H1 (cell line): Measurements from ENCODE around the gene PTPRO.

ENCODE experiments used
- ASH2L ChIP-seq: fragments of 200-600, 300-600 bp; sonication (generic); IDR thresholded peaks from one replicate; pipeline ENCODE4 v1.7.1; 2017; ENCODE audit warnings: low read length
- BRCA1 ChIP-seq: IDR thresholded peaks from 2 replicates; pipeline ENCODE4 v1.6.1; 2012; ENCODE audit warnings: low read depth, low read length, improper control_type of control experiment
- CTCF ChIP-seq, 3 experiments: IDR thresholded peaks; 1 replicate in 2 of 3; 2 replicates in 1 of 3; pipeline versions ENCODE4 v1.5.1 to v1.6.1; 2011; ENCODE audit warnings: low read length in 3 of 3, mild to moderate bottlenecking in 3 of 3, inconsistent platforms in 2 of 3, low read depth in 1 of 3, moderate library complexity in 1 of 3; ENCODE audit not compliant: insufficient read depth in 1 of 3; ENCODE audit errors: control extremely low read depth in 1 of 3
- E2F6 ChIP-seq: IDR thresholded peaks from 2 replicates; pipeline ENCODE4 v1.6.1; 2012; ENCODE audit warnings: inconsistent platforms
- GABPA ChIP-seq: IDR thresholded peaks from 2 replicates; pipeline ENCODE4 v1.6.1; 2011; ENCODE audit warnings: mild to moderate bottlenecking, low read length, moderate library complexity, borderline replicate concordance; ENCODE audit not compliant: insufficient read depth
- MAFK ChIP-seq: IDR thresholded peaks from 2 replicates; pipeline ENCODE4 v1.6.1; 2012; ENCODE audit warnings: low read depth, mild to moderate bottlenecking, improper control_type of control experiment, low read length
- POLR2A ChIP-seq, 2 experiments: IDR thresholded peaks; 1 replicate in 1 of 2; 2 replicates in 1 of 2; pipeline ENCODE4 v1.6.1; 2011; ENCODE audit warnings: low read depth in 2 of 2, low read length in 2 of 2, mild to moderate bottlenecking in 2 of 2; ENCODE audit errors: control extremely low read depth in 1 of 2
- SP1 ChIP-seq: IDR thresholded peaks from 2 replicates; pipeline ENCODE4 v1.6.1; 2011; ENCODE audit warnings: low read depth, low read length

- no peak for TF ChIP-seq BRCA1
- TF ChIP-seq POLR2A (IDR thresholded peaks at IDR 0.05; ENCODE audit: control extremely low read depth in 1 of 2, low read depth in 2 of 2, low read length in 2 of 2): no peak
- TF ChIP-seq CTCF (IDR thresholded peaks at IDR 0.05; ENCODE audit: control extremely low read depth in 1 of 3, insufficient read depth in 1 of 3, low read depth in 1 of 3, low read length in 3 of 3): no peak
- no peak for TF ChIP-seq GABPA
- TF ChIP-seq SP1: no peak
- no peak for TF ChIP-seq E2F6
- no peak for TF ChIP-seq ASH2L
- TF ChIP-seq MAFK: no peak
Observed at GRCh38 chr12:15599266-15600037, 277.1 kb downstream of the PTPRO start.
